ENCODE results near the gene FAM163B. TPM values are rescaled to one million over a fixed set of nuclear protein-coding genes. Genes with fewer than 3 reads are reported as not detected.
"Not testable (repeated sequence)": the region's sequence is repeated elsewhere in the genome, so short reads cannot be mapped to it uniquely, and the experiment has no call there.

Gene FAM163B
- total RNA-seq, 1 experiment from 2014 or later, result not detected

- no peak for DNase-seq (ENCODE audit: low read depth)
These were observed 30.4 kb upstream of the FAM163B start for GRCh38 chr9:133639613-133640012.

GRCh38 chr9:133638711-133639110 lies 29.5 kb upstream of the FAM163B start:
- no peak for DNase-seq (ENCODE audit: low read depth)

- DNase-seq (ENCODE audit: low read depth), result no peak
These were observed 28.9 kb upstream of the FAM163B start for GRCh38 chr9:133638076-133638475.

- DNase-seq (ENCODE audit: low read depth), result no peak
These were observed 28.4 kb upstream of the FAM163B start for GRCh38 chr9:133637451-133638055.

GRCh38 chr9:133636902-133637301 lies 27.7 kb upstream of the FAM163B start:
- DNase-seq (ENCODE audit: low read depth), result no peak

- DNase-seq (ENCODE audit: low read depth), result no peak
These were observed 26.6 kb upstream of the FAM163B start, which contains the start of gene DBH for GRCh38 chr9:133635533-133636531. TSS of gene DBH (plus strand) at chr9:133636363. CDS start at chr9:133636372, 9 bp downstream.

- no peak for DNase-seq (ENCODE audit: low read depth)
These were observed 25.9 kb upstream of the FAM163B start for GRCh38 chr9:133635098-133635497.

- DNase-seq (ENCODE audit: low read depth), result no peak
These were observed 25.0 kb upstream of the FAM163B start for GRCh38 chr9:133634081-133634691.

- no peak for DNase-seq (ENCODE audit: low read depth)
These were observed 24.5 kb upstream of the FAM163B start for GRCh38 chr9:133633681-133634080.

GRCh38 chr9:133632806-133633680 lies 23.9 kb upstream of the FAM163B start:
- DNase-seq (ENCODE audit: low read depth), result no peak

GRCh38 chr9:133631111-133631510 lies 21.9 kb upstream of the FAM163B start:
- DNase-seq (ENCODE audit: low read depth), result no peak

- DNase-seq (ENCODE audit: low read depth), result no peak
These were observed 20.3 kb upstream of the FAM163B start for GRCh38 chr9:133629221-133630110.

- DNase-seq (ENCODE audit: low read depth), result no peak
These were observed 19.6 kb upstream of the FAM163B start for GRCh38 chr9:133628766-133629165.

GRCh38 chr9:133627341-133627740 lies 18.2 kb upstream of the FAM163B start:
- DNase-seq (ENCODE audit: low read depth), result no peak

- DNase-seq (ENCODE audit: low read depth), result not testable (repeated sequence)
These were observed 16.8 kb upstream of the FAM163B start for GRCh38 chr9:133626008-133626407.

- no peak for DNase-seq (ENCODE audit: low read depth)
These were observed 13.4 kb upstream of the FAM163B start for GRCh38 chr9:133622555-133622954.

GRCh38 chr9:133621725-133622267 lies 12.6 kb upstream of the FAM163B start:
- DNase-seq (ENCODE audit: low read depth), result no peak

GRCh38 chr9:133619791-133620190 lies 10.6 kb upstream of the FAM163B start:
- DNase-seq (ENCODE audit: low read depth), result no peak

- DNase-seq (ENCODE audit: low read depth), result no peak
These were observed 9.5 kb upstream of the FAM163B start for GRCh38 chr9:133618726-133619125.

Measured in M059J (cell line).